Esophagus muscularis mucosa (tissue), 4 donors: ENCODE data around the gene GOLGA3. TPM values are rescaled to one million over a fixed set of nuclear protein-coding genes. Genes with fewer than 3 reads are reported as not detected.

Experiments
- DNase-seq: peaks from one replicate; pipeline ENCODE4 v3.0.0-alpha.2; 2017; ENCODE audit errors: extremely low spot score
- H3K27ac ChIP-seq, 4 donors: fragments of 200-600 bp; sonication (generic); replicated peaks in 1 of 4; 1 replicate in 3 of 4; 2 replicates in 1 of 4; pipeline ENCODE4 v1.5.1; 2016 to 2019; ENCODE audit warnings: mild to moderate bottlenecking in 1 of 4
- H3K27me3 ChIP-seq, 4 donors: fragments of 200-600 bp; sonication (generic); one replicate each; pipeline versions ENCODE4 v1.5.1 to v1.6.0; 2016 to 2019
- H3K36me3 ChIP-seq, 4 donors: fragments of 200-600 bp; sonication (generic); one replicate each; pipeline ENCODE4 v1.5.1; 2016 to 2019
- H3K4me1 ChIP-seq, 4 donors: fragments of 200-600 bp; sonication (generic); one replicate each; pipeline ENCODE4 v1.5.1; 2016 to 2019
- H3K4me3 ChIP-seq, 4 donors: fragments of 200-600 bp; sonication (generic); 1 replicate in 2 of 4; 2 replicates in 2 of 4; pipeline ENCODE4 v1.5.1; 2016 to 2019; ENCODE audit warnings: mild to moderate bottlenecking in 4 of 4, moderate library complexity in 1 of 4
- H3K9me3 ChIP-seq, 4 donors: fragments of 200-600 bp; sonication (generic); 1 replicate in 3 of 4; 2 replicates in 1 of 4; pipeline ENCODE4 v1.5.1; 2016 to 2019
- EP300 ChIP-seq: sonication (generic); formaldehyde crosslinking; IDR thresholded peaks from one replicate; pipeline ENCODE4 v1.6.1; 2017; ENCODE audit warnings: antibody characterized with exemption
- POLR2A ChIP-seq: fragments of 450-650 bp; IDR thresholded peaks from one replicate; pipeline ENCODE4 v1.6.1; 2017; ENCODE audit warnings: antibody characterized with exemption, moderate library complexity, mild to moderate bottlenecking, low read depth
- POLR2AphosphoS5 ChIP-seq, 2 donors: sonication (generic); formaldehyde crosslinking; IDR thresholded peaks; one replicate each; pipeline ENCODE4 v1.6.1; 2017; ENCODE audit warnings: antibody characterized with exemption in 2 of 2
- WGBS: methylation state at CpG from one replicate; pipeline ENCODE4 v1.1.5; 2018; 5-methylcytosine and 5-hydroxymethylcytosine counted together
- intact Hi-C: fragments of 100-400 bp; cut with DNase I; formaldehyde crosslinking; loops from one replicate; pipeline ENCODE4 v1.15.1; 2023
- total RNA-seq, 4 donors: library from RNA; depleted of rRNA; stranded (reverse); fragments of >200 nt; gene quantifications; one replicate each; pipeline versions ENCODE4 v1.1.0 to v1.2.1, GENCODE V29; 2016
- TF ChIP-seq, protein P1 (sequence below), 3 experiments: fragments of 200-600 bp in 2 of 3; fragments of 450-650 bp in 1 of 3; sonication (generic) in 2 of 3; IDR thresholded peaks; one replicate each; pipeline ENCODE4 v1.5.1; 2017 to 2019; ENCODE audit warnings: antibody characterized with exemption in 3 of 3, mild to moderate bottlenecking in 2 of 3, moderate library complexity in 1 of 3

The GOLGA3 gene
- total RNA-seq, 4 donors from 2014 or later: 72.3 to 123 (median 93.4) TPM

- intact Hi-C loops: no loop called here
- H3K27me3 ChIP-seq: no peaks in the 10 kb centered on the region
- no peak for DNase-seq
- WGBS: 90% methylated on average over 30 of the region's 37 CpGs
- H3K9me3 ChIP-seq: no peaks in the 10 kb centered on the region
- no peak overlapping the region for H3K4me3 ChIP-seq
- no peaks in the 10 kb centered on the region for H3K4me1 ChIP-seq
- H3K36me3 ChIP-seq: peaks cover 83 to 99% (median 95%) of the 10 kb centered on the region in 4 donors
- TF ChIP-seq, protein P1, sequence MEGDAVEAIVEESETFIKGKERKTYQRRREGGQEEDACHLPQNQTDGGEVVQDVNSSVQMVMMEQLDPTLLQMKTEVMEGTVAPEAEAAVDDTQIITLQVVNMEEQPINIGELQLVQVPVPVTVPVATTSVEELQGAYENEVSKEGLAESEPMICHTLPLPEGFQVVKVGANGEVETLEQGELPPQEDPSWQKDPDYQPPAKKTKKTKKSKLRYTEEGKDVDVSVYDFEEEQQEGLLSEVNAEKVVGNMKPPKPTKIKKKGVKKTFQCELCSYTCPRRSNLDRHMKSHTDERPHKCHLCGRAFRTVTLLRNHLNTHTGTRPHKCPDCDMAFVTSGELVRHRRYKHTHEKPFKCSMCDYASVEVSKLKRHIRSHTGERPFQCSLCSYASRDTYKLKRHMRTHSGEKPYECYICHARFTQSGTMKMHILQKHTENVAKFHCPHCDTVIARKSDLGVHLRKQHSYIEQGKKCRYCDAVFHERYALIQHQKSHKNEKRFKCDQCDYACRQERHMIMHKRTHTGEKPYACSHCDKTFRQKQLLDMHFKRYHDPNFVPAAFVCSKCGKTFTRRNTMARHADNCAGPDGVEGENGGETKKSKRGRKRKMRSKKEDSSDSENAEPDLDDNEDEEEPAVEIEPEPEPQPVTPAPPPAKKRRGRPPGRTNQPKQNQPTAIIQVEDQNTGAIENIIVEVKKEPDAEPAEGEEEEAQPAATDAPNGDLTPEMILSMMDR (IDR thresholded peaks at IDR 0.05): no peak
- TF ChIP-seq EP300 (no peak), POLR2A (no peak), POLR2AphosphoS5 (IDR thresholded peaks at IDR 0.05) (no peak)
- no peak overlapping the region for H3K27ac ChIP-seq
Observed at GRCh38 chr12:132727091-132727794, 101.4 kb downstream of the GOLGA3 start.

DNA sequence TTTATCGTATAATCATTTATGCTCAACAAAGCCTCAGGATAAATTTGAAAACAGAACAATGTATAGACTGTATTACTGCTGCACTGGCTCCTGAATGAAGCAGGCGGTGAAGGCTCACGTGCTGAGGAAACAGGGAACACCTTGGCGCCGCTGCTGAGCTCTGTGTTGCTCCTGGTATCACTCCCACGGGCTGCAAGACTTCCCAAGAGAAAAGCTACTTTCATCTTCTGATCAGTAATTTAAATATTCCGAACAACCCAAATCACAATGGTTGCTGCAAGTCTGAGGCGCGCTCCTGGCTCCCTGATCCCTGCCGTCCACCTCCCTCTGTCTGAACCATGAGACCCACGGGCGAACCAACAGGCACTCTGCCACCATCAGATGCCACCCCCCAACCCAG, 102.3 kb downstream of the GOLGA3 start:
- intact Hi-C loops: no loop called here
- peaks cover 81 to 99% (median 95%) of the 10 kb centered on the region in 4 donors for H3K36me3 ChIP-seq

DNA sequence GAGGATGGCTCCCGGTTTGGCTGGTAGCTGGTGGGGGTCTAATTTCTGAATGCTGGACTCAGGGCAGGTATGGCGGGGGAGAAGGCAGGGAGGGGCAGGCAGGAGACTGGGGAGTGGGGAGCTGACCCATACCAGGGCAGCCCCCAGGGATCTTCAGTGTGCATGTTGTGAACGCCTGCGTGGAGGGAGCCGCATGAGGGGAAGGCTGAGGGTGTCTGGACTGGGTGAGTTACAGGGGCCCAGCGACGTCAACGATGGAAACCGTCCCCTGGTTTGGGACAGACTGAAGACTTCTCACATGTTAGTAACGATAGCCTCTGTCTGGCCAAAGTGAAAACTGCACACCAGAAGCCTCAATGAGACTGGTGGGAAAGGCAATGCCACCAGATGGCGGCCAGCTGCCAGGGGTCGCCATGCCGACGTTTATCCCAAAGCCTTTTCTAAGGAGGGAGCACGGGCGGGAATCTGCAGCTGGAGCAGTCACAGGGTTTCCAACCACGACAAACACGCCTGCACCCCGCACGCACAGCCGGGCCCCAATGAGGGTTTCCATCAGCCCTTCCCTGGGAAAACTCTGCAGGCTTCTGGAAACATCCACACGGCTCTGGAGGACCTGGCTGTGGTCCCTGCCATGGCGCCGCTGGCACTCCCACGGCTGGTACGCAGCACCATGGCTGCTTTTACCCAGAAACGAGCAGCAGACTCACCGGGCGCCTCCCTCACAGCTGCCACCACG, 104.0 kb downstream of the GOLGA3 start:
- Histone ChIP-seq H3K27me3 (no peaks in the 10 kb centered on the region), H3K4me3 (no peak overlapping the region), H3K4me1 (no peaks in the 10 kb centered on the region), H3K36me3 (peaks cover 77 to 99% (median 95%) of the 10 kb centered on the region in 4 donors), H3K27ac (no peak overlapping the region), H3K9me3 (no peaks in the 10 kb centered on the region)
- no peak for DNase-seq
- 89% methylated on average over 19 of the region's 30 CpGs for WGBS
- TF ChIP-seq POLR2AphosphoS5 (IDR thresholded peaks at IDR 0.05) (no peak), POLR2A (no peak), EP300 (no peak)
- intact Hi-C loops: no loop called here

More for the DNA sequence above, 102.3 kb downstream of the GOLGA3 start:
- Histone ChIP-seq H3K9me3 (no peaks in the 10 kb centered on the region), H3K4me1 (no peaks in the 10 kb centered on the region), H3K27ac (no peak overlapping the region), H3K27me3 (no peaks in the 10 kb centered on the region), H3K4me3 (no peak overlapping the region)
- TF ChIP-seq EP300 (no peak), POLR2A (no peak), POLR2AphosphoS5 (IDR thresholded peaks at IDR 0.05) (no peak)
- TF ChIP-seq, protein P1 (IDR thresholded peaks at IDR 0.05): no peak
- DNase-seq: no peak
- WGBS: 96% methylated on average over 12 of the region's 12 CpGs

DNA sequence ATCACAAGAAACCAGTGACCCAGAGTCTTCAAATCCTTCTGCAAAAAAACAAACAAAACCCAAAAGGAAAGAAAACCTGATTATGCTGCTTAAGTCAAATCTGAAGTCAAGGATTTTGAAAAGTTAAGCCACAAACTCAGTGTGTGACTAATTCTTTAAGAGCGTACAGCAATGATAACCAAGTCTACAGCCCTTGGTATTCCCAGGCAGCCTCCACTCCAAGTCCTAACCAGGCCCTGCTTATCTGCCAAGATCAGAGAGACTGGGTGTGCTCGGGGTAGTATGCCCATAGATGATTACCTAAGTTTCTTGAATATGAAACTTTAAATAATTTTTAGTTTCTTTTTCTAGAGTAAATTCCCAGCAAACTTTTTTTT, 104.9 kb downstream of the GOLGA3 start:
- intact Hi-C loops: no loop called here
- no peak for DNase-seq
- 96% methylated on average over 2 of the region's 2 CpGs for WGBS
- TF ChIP-seq POLR2AphosphoS5 (IDR thresholded peaks at IDR 0.05): no peak
- no peak for TF ChIP-seq POLR2A
- TF ChIP-seq, protein P1 (IDR thresholded peaks at IDR 0.05): no peak
- no peak for TF ChIP-seq EP300
- H3K36me3 ChIP-seq: peaks cover 74 to 100% (median 99%) of the 10 kb centered on the region in 4 donors
- H3K9me3 ChIP-seq: no peaks in the 10 kb centered on the region
- H3K4me3 ChIP-seq: no peak overlapping the region
- H3K27ac ChIP-seq: no peak overlapping the region
- no peaks in the 10 kb centered on the region for H3K4me1 ChIP-seq
- H3K27me3 ChIP-seq: no peaks in the 10 kb centered on the region

GRCh38 chr12:132723015-132723763, 105.5 kb downstream of the GOLGA3 start:
- no peaks in the 10 kb centered on the region for H3K9me3 ChIP-seq
- no peak overlapping the region for H3K27ac ChIP-seq
- WGBS: 90% methylated on average over 18 of the region's 30 CpGs
- no peak for TF ChIP-seq EP300
- no peak for TF ChIP-seq POLR2AphosphoS5 (IDR thresholded peaks at IDR 0.05)
- no peak for TF ChIP-seq POLR2A
- TF ChIP-seq, protein P1 (IDR thresholded peaks at IDR 0.05): no peak
- intact Hi-C loops: no loop called here
- no peaks in the 10 kb centered on the region for H3K4me1 ChIP-seq
- H3K27me3 ChIP-seq: no peaks in the 10 kb centered on the region
- peaks cover 70 to 98% (median 96%) of the 10 kb centered on the region in 4 donors for H3K36me3 ChIP-seq
- no peak overlapping the region for H3K4me3 ChIP-seq
- DNase-seq: no peak
